SK-N-SH (cell line): Measurements from ENCODE around the gene ZNF213. TPM values are rescaled to one million over a fixed set of nuclear protein-coding genes. Genes with fewer than 3 reads are reported as not detected.
A peak's percentile ranks its signal among the peaks of the same experiment; 100 is the strongest.

Experiments used
- CTCF ChIA-PET: fragments of 300-600, 350-600 bp; formaldehyde crosslinking; extraction: SDS; loops from one replicate; lab custom pipeline; 2021; lab: Yijun Ruan, JAX
- POLR2A ChIA-PET: fragments of 350-600 bp; sonication (Branson Sonifier 250); formaldehyde crosslinking; extraction: SDS; loops from one replicate; lab custom pipeline; 2020; ENCODE audit warnings: antibody characterized with exemption, inconsistent platforms; lab: Yijun Ruan, JAX
- DNase-seq: peaks from one replicate; pipeline ENCODE4 v3.0.0; 2012
- H2AFZ ChIP-seq: fragments of 200-600 bp; sonication (generic); 2 replicates; pipeline ENCODE4 v1.8.1; 2016; ENCODE audit warnings: antibody characterized with exemption, mild to moderate bottlenecking, low read depth
- H3F3A ChIP-seq: fragments of 200-600 bp; sonication (generic); replicated peaks from 2 replicates; pipeline ENCODE3; 2016; ENCODE audit warnings: antibody characterized with exemption, mild to moderate bottlenecking; ENCODE audit not compliant: insufficient read depth
- H3K27ac ChIP-seq, 2 experiments: fragments of 200-500 bp in 1 of 2; fragments of 200-600 bp in 1 of 2; sonication (Bioruptor generic) in 1 of 2; sonication (generic), shearing (Covaris generic) in 1 of 2; 2 replicates each; pipeline versions ENCODE4 v1.5.1 to v1.6.1; 2014 to 2016; ENCODE audit warnings: low read depth in 2 of 2, inconsistent platforms in 1 of 2, low read length in 1 of 2, mild to moderate bottlenecking in 1 of 2, mixed read lengths in 1 of 2
- H3K27me3 ChIP-seq: fragments of 200-600 bp; sonication (generic), shearing (Covaris generic); 2 replicates; pipeline ENCODE4 v1.6.1; 2016; ENCODE audit warnings: mixed run types; ENCODE audit not compliant: insufficient read depth
- H3K36me3 ChIP-seq, 2 experiments: fragments of 200-500 bp in 1 of 2; fragments of 200-600 bp in 1 of 2; sonication (Bioruptor generic) in 1 of 2; sonication (generic) in 1 of 2; replicated peaks in 1 of 2; 2 replicates each; pipeline versions ENCODE3 to v1.5.1; 2014 to 2016; ENCODE audit warnings: low read length in 1 of 2, mild to moderate bottlenecking in 1 of 2; ENCODE audit not compliant: insufficient read depth in 2 of 2, control insufficient read depth in 1 of 2
- H3K4me1 ChIP-seq, 2 experiments: fragments of 200-500 bp in 1 of 2; fragments of 200-600 bp in 1 of 2; sonication (Bioruptor generic) in 1 of 2; sonication (generic), shearing (Covaris generic) in 1 of 2; 2 replicates each; pipeline versions ENCODE4 v1.5.1 to v1.6.1; 2014 to 2016; ENCODE audit warnings: low read depth in 1 of 2, low read length in 1 of 2, mixed run types in 1 of 2; ENCODE audit not compliant: insufficient read depth in 2 of 2, control insufficient read depth in 1 of 2
- H3K4me2 ChIP-seq: fragments of 200-600 bp; sonication (generic), shearing (Covaris generic); 2 replicates; pipeline ENCODE4 v1.6.1; 2017; ENCODE audit warnings: mixed run types
- H3K4me3 ChIP-seq, 2 experiments: fragments of 200-500 bp in 1 of 2; fragments of 200-600 bp in 1 of 2; sonication (Bioruptor generic) in 1 of 2; sonication (generic), shearing (Covaris generic) in 1 of 2; 2 replicates each; pipeline versions ENCODE4 v1.5.1 to v1.8.1; 2014 to 2016; ENCODE audit warnings: low read depth in 2 of 2, inconsistent platforms in 1 of 2, low read length in 1 of 2, mild to moderate bottlenecking in 1 of 2, mixed read lengths in 1 of 2, moderate library complexity in 1 of 2
- H3K79me2 ChIP-seq: fragments of 200-600 bp; sonication (generic); 2 replicates; pipeline ENCODE4 v1.8.1; 2017; ENCODE audit warnings: mild to moderate bottlenecking; ENCODE audit not compliant: insufficient read depth
- H3K9ac ChIP-seq: fragments of 200-600 bp; sonication (generic); 2 replicates; pipeline ENCODE4 v1.6.1; 2017; ENCODE audit warnings: mixed run types
- H3K9me2 ChIP-seq: fragments of 200-600 bp; sonication (generic); 2 replicates; pipeline ENCODE4 v1.6.1; 2017; ENCODE audit warnings: mixed run types
- H3K9me3 ChIP-seq: fragments of 200-600 bp; sonication (generic); 2 replicates; pipeline ENCODE4 v1.6.1; 2017; ENCODE audit warnings: mixed run types, mild to moderate bottlenecking, moderate library complexity
- H4K20me1 ChIP-seq: fragments of 200-600 bp; sonication (generic); 2 replicates; pipeline ENCODE4 v1.6.1; 2017; ENCODE audit warnings: mild to moderate bottlenecking, mixed run types; ENCODE audit not compliant: insufficient read depth
- EZH2phosphoT487 ChIP-seq: fragments of 200-600 bp; sonication (generic); IDR thresholded peaks from 2 replicates; pipeline ENCODE4 v1.6.1; 2017; ENCODE audit warnings: low read depth, mixed run types, mild to moderate bottlenecking, antibody characterized with exemption, moderate library complexity, borderline replicate concordance
- GABPA ChIP-seq: IDR thresholded peaks from 2 replicates; pipeline ENCODE4 v1.4.0; 2012; ENCODE audit warnings: low read depth, mild to moderate bottlenecking
- NRF1 ChIP-seq: IDR thresholded peaks from 2 replicates; pipeline ENCODE4 v1.6.1; 2012; ENCODE audit warnings: low read depth, mild to moderate bottlenecking, low read length
- SMC3 ChIP-seq: IDR thresholded peaks from 2 replicates; pipeline ENCODE4 v1.6.1; 2012; ENCODE audit warnings: low read depth, low read length, improper control_type of control experiment
- TAF1 ChIP-seq: IDR thresholded peaks from 2 replicates; pipeline ENCODE4 v1.6.1; 2012; ENCODE audit warnings: low read depth, mild to moderate bottlenecking, low read length, moderate library complexity, borderline replicate concordance
- YY1 ChIP-seq: IDR thresholded peaks from 2 replicates; pipeline ENCODE4 v1.4.0; 2012; ENCODE audit warnings: low read depth, mild to moderate bottlenecking
- WGBS: methylation state at CpG from one replicate; pipeline ENCODE4 v1.1.6; 2017; ENCODE audit warnings: low lambda C conversion rate; 5-methylcytosine and 5-hydroxymethylcytosine counted together
- polyA plus RNA-seq, 3 experiments: library from polyadenylated mRNA; depleted of rRNA; stranded (reverse); fragments of >200 nt; gene quantifications; 2 replicates each; pipeline ENCODE4 v1.2.3, GENCODE V29; 2012
- TF ChIP-seq, protein P1 (sequence below): fragments of 200-600 bp; sonication (generic); IDR thresholded peaks from 2 replicates; pipeline ENCODE4 v1.6.1; 2017; ENCODE audit warnings: antibody characterized with exemption, mild to moderate bottlenecking, moderate library complexity
- TF ChIP-seq, protein P2 (sequence below): IDR thresholded peaks from 2 replicates; pipeline ENCODE4 v1.4.0; 2012; ENCODE audit warnings: low read depth, borderline replicate concordance
- TF ChIP-seq, protein P3 (sequence below): IDR thresholded peaks from 2 replicates; pipeline ENCODE4; 2012

The ZNF213 gene
- polyA plus RNA-seq, 1 of the 3 experiments (the other 2 are of a cell fraction) = 1.1 TPM

DNA sequence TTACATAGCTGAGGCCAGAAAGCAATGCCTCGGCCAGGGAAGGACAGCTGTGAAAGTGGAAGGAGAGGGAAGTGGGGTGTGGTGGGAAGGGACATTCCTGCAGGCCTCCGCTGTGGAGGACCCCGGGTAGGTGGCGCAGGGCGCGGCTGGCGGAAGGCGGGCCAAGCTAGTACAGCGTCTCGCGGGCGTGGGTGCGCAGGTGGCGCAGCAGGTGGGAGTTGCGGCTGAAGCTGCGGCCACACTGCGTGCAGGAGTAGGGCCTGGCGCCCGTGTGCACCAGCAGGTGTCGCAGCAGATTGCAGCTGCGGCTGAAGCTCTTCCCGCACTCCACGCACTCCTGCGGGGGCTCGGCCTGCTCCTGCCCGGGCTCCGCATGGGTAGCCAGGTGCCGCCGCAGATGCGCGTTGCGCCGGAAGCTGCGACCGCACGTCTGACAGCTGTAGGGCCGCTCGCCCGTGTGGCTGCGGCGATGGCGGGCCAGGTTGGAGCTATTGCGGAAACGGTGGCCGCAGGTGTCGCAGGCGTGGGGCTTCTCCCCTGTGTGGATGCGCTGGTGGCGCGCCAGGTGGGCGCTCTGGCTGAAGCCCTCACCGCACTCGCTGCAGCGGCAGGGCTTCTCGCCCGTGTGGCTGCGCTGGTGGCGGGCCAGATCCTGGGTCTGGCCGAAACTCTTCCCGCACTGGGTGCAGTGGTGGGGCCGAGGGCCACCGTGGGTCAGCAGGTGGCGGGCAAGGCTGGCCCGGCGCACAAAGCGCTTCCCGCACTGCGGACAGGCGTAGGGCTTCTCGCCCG lies 45.7 kb upstream of the ZNF213 start:
- Histone ChIP-seq H3K36me3 (no peaks in the 10 kb centered on the region), H4K20me1 (no peaks in the 10 kb centered on the region), H3K27ac (no peak overlapping the region), H3K4me2 (no peak overlapping the region), H2AFZ (no peak overlapping the region), H3F3A (no peaks in the 10 kb centered on the region), H3K9me2 (no peaks in the 10 kb centered on the region), H3K4me1 (no peaks in the 10 kb centered on the region; a peak in 1 of 4 replicates), H3K27me3 (peaks cover 65% of the 10 kb centered on the region), H3K4me3 (no peak overlapping the region), H3K9ac (no peak overlapping the region), H3K9me3 (no peaks in the 10 kb centered on the region), H3K79me2 (no peaks in the 10 kb centered on the region)
- ChIA-PET CTCF (interaction anchor here (1.0 to 3.9 kb wide), 11 partner anchors 9 to 412 kb away, joined by 3 to 25 read pairs (median 4); no protein-coding TSS in a partner anchor), POLR2A (no interaction called here)
- no peak for TF ChIP-seq GABPA
- TF ChIP-seq, protein P1, sequence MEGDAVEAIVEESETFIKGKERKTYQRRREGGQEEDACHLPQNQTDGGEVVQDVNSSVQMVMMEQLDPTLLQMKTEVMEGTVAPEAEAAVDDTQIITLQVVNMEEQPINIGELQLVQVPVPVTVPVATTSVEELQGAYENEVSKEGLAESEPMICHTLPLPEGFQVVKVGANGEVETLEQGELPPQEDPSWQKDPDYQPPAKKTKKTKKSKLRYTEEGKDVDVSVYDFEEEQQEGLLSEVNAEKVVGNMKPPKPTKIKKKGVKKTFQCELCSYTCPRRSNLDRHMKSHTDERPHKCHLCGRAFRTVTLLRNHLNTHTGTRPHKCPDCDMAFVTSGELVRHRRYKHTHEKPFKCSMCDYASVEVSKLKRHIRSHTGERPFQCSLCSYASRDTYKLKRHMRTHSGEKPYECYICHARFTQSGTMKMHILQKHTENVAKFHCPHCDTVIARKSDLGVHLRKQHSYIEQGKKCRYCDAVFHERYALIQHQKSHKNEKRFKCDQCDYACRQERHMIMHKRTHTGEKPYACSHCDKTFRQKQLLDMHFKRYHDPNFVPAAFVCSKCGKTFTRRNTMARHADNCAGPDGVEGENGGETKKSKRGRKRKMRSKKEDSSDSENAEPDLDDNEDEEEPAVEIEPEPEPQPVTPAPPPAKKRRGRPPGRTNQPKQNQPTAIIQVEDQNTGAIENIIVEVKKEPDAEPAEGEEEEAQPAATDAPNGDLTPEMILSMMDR = 0 out of 2 replicates have a peak, but pooled peaks have one; percentile 15
- DNase-seq = no peak
- WGBS = 84% methylated on average over 22 of the region's 71 CpGs

DNA sequence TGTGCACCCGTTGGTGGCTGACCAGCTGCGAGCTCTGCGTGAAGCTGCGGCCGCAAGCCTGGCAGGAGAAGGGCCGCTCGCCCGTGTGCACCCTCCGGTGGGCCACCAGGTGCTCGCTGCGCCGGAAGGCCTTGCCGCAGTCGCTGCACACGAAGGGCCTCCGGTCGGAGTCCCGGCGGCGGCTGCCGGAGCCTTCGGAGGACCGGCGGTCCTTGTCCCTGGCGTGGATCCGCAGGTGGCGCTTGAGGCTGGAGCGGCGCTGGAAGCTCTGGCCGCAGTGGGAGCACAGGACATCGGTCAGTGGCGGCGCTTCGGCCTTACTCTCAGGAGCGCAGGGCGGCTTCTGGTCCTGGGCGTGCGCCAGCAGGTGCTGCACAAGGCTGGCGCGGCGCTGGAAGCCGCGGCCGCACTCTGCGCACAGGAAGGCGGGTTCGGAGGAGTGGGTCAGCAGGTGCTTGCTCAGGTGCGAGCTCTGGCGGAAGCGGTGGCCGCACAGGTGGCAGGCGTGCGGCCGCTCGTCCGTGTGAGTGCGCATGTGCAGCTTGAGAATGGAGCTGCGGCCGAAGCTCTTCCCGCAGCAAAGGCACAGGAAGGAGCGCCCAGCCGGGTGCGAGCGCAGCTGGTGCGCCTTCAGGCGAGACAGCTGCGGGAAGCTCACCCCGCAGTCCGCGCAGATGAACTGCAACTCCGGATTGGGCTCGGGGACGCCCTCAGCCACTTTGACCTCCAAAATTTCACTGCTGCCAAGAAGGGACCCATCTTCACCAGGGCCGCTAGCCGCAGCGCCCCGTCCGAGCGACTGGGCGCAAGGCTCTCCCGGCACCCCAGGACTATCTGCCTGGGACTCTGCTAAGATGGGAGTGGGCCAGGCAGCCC lies 44.9 kb upstream of the ZNF213 start:
- TF ChIP-seq NRF1 (peak; percentile 49), TAF1 (no peak)
- Histone ChIP-seq H3K79me2 (no peaks in the 10 kb centered on the region), H3F3A (no peaks in the 10 kb centered on the region), H3K27ac (no peak overlapping the region), H3K4me1 (no peaks in the 10 kb centered on the region; a peak in 1 of 4 replicates), H3K4me2 (no peak overlapping the region), H3K9me2 (no peaks in the 10 kb centered on the region), H3K36me3 (no peaks in the 10 kb centered on the region), H3K27me3 (peaks cover 62% of the 10 kb centered on the region), H3K9ac (no peak overlapping the region), H3K9me3 (no peaks in the 10 kb centered on the region), H4K20me1 (no peaks in the 10 kb centered on the region), H3K4me3 (peak overlapping the region in 1 of 2 experiments; percentile 7; a peak in 1 of 4 replicates), H2AFZ (no peak overlapping the region)
- 53% methylated on average over 33 of the region's 81 CpGs for WGBS
- ChIA-PET CTCF (interaction anchor here (0.7 to 3.9 kb wide), 9 partner anchors 9 to 163 kb away, joined by 3 to 25 read pairs (median 4); partner anchors contain the start of gene IL32), POLR2A (no interaction called here)
- DNase-seq = peak; percentile 72

DNA sequence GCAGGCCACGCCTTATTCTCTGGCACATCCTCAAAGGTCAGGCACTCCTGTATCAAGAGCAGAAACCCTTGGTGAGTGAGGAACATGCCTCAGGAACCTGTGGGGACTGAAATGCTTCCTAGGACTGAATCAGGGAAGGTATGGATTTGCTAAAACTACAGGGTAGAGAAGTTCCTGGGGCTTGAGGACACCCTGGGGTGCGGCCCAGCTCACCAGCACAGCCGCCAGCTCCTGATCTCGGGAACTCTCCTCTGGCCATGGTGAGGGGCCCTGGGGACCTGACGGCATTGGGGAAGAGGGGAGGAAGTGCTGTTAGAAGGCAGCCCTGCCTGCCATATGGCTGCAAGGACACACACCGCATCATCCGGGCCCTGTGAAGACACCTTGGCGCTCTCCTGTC lies 43.3 kb upstream of the ZNF213 start:
- Histone ChIP-seq H3K27me3 (peaks cover 52% of the 10 kb centered on the region), H3K79me2 (no peaks in the 10 kb centered on the region), H3K4me2 (no peak overlapping the region), H3K27ac (no peak overlapping the region), H2AFZ (no peak overlapping the region), H3K9ac (no peak overlapping the region), H3K9me2 (no peaks in the 10 kb centered on the region), H3K4me3 (no peak overlapping the region), H3K4me1 (no peaks in the 10 kb centered on the region; a peak in 1 of 4 replicates), H3K9me3 (no peaks in the 10 kb centered on the region), H4K20me1 (no peaks in the 10 kb centered on the region), H3F3A (no peaks in the 10 kb centered on the region), H3K36me3 (no peaks in the 10 kb centered on the region)
- CTCF ChIA-PET = interaction anchor here (2.1 to 3.9 kb wide), 4 partner anchors 9 to 60 kb away, joined by 7 to 25 read pairs (median 12); no protein-coding TSS in a partner anchor
- 70% methylated on average over 8 of the region's 8 CpGs for WGBS
- DNase-seq = no peak
- POLR2A ChIA-PET = no interaction called here
- TF ChIP-seq, protein P2, sequence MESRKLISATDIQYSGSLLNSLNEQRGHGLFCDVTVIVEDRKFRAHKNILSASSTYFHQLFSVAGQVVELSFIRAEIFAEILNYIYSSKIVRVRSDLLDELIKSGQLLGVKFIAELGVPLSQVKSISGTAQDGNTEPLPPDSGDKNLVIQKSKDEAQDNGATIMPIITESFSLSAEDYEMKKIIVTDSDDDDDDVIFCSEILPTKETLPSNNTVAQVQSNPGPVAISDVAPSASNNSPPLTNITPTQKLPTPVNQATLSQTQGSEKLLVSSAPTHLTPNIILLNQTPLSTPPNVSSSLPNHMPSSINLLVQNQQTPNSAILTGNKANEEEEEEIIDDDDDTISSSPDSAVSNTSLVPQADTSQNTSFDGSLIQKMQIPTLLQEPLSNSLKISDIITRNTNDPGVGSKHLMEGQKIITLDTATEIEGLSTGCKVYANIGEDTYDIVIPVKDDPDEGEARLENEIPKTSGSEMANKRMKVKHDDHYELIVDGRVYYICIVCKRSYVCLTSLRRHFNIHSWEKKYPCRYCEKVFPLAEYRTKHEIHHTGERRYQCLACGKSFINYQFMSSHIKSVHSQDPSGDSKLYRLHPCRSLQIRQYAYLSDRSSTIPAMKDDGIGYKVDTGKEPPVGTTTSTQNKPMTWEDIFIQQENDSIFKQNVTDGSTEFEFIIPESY = no peak
- TF ChIP-seq, protein P3, sequence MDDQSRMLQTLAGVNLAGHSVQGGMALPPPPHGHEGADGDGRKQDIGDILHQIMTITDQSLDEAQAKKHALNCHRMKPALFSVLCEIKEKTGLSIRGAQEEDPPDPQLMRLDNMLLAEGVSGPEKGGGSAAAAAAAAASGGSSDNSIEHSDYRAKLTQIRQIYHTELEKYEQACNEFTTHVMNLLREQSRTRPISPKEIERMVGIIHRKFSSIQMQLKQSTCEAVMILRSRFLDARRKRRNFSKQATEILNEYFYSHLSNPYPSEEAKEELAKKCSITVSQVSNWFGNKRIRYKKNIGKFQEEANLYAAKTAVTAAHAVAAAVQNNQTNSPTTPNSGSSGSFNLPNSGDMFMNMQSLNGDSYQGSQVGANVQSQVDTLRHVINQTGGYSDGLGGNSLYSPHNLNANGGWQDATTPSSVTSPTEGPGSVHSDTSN = no peak
- TF ChIP-seq SMC3 (no peak), EZH2phosphoT487 (no peak), YY1 (no peak)
